AG09319 (cell line): Measurements from ENCODE around the gene CD4.

Source experiments
- DNase-seq: peaks from one replicate; pipeline ENCODE4 v3.0.0-alpha.2; 2010; ENCODE audit warnings: low read depth; ENCODE audit errors: extremely low read depth
- CTCF ChIP-seq: IDR thresholded peaks from 2 replicates; pipeline ENCODE4 v1.5.1; 2011; ENCODE audit warnings: low read depth, mild to moderate bottlenecking, inconsistent platforms, low read length, moderate library complexity

CD4 gene

GRCh38 chr12:6766651-6767349, 22.5 kb upstream of the CD4 start:
- peak; percentile 44 for TF ChIP-seq CTCF
- no peak for DNase-seq

DNA sequence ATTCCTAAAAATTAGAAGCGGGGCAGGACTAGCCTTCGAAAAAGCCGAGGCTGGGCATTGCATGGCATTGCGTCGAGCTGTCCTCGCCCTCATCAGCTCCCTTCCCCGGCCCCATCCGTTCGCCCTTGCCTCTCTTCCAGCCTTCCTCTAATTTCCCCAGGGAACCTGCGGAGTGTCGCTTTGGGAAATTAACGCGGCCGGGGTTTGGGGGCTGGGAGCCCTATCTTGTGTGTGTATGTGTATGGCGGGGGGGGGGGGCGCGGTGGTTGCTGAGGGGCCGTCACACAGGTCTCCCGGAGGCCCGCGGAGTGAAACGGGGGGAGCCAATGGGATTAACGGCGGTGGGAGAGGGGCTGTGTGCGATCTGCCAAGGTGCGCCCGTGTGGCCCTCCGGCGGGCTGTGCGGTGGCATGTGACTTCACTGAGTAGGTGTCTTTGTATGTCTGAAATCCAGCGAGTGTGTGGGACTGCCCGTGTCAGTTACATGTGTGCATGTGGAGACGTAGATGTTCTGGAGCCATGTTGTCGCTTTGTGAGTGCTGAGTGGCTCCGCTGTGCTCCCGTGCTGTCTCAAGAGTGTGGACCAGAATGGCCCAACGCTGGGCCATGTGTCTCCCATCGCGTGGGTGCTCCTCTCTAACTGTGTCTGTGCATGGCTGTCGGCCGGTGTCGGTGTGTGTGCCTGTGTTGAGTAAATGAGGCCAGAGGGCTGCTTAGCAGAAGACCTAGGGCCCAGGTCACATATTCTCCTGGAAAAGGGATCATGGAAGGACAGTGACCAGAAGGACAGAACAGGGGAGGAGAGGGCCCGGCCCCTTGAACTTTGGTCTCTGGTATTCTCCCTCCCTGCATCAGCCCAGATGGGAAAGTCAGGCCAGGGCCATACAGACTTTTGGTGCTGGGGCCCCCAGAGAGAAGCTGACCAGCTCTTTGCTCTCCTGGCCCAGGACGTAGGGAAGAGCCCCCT, 21.7 kb upstream of the CD4 start:
- TF ChIP-seq CTCF = no peak
- DNase-seq = no peak

- DNase-seq = no peak
- no peak for TF ChIP-seq CTCF
Measured at GRCh38 chr12:6768437-6768914, 20.9 kb upstream of the CD4 start.

DNA sequence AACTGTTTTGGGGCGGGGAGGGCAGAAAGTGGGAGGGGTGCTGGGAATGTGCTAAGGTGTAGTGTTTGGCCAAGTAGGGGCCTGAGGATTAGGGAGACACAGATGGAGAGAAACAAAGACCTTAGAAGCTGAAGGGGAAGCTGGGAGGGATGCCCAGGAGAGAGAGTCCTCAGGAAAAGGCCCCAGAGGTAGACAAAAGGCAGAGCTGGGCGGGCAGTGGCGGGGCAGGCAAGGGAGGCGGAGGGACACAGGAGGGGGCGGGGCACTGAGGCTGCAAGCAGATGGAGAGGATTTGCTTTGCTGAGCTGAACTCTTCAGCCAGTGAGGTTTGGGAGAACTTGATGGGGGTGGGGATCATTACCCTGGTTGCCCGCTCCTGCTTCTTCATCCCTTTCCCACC, 20.3 kb upstream of the CD4 start:
- no peak for DNase-seq

DNA sequence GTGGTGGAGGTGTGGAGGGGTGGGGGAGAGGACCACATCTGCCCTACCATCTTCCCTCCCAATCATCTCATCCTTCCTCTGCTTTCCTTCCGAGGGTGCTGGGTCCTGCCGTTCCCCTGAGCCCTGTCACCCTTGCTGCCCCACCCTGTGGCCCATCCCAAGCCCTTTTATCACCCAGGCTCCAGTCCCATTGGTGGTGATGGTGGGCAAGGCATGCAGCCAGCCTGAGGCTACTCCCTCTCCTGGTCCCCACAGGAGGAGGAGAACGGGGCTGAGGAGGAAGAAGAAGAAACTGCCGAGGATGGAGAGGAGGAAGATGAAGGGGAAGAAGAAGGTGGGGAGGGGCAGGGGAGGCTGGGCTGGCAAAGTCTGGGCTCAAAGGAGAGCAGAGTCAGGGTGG, 19.7 kb upstream of the CD4 start:
- TF ChIP-seq CTCF = no peak

More for the DNA sequence above, 20.3 kb upstream of the CD4 start:
- TF ChIP-seq CTCF = no peak

GRCh38 chr12:6770094-6770493, 19.2 kb upstream of the CD4 start:
- no peak for TF ChIP-seq CTCF
- DNase-seq = no peak

More for the DNA sequence above, 19.7 kb upstream of the CD4 start:
- DNase-seq = no peak

- no peak for DNase-seq
- no peak for TF ChIP-seq CTCF
Measured at GRCh38 chr12:6770600-6770999, 18.7 kb upstream of the CD4 start.
